Ammon's horn (tissue), 1 donor: ENCODE measurements around the gene CDCP2.
"Not testable (repeated sequence)": the region's sequence is repeated elsewhere in the genome, so short reads cannot be mapped to it uniquely, and the experiment has no call there.

Experiments
- DNase-seq: peaks from one replicate; pipeline ENCODE4 v3.0.0-alpha.2; 2016; ENCODE audit warnings: low spot score

The CDCP2 gene

DNA sequence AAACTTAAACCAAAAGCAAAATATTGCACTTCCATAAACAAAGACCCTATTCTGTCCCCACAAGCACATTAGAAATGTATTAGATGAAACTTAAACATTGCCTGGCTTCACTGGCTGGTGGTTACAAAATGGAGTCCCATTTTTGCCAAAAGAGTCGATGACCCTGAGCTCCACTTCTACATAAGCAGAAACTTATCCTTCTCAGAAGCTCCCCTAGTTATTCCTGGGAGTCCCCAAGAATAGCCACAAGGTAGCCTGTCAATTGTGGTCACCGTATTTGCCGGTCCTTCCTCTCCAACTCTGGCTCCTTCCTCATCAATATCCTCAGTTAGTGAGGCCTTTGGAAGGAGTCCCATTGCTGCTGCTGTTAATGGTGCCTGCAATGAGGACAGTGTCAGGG, 37.3 kb downstream of the CDCP2 start:
- no peak for DNase-seq

DNA sequence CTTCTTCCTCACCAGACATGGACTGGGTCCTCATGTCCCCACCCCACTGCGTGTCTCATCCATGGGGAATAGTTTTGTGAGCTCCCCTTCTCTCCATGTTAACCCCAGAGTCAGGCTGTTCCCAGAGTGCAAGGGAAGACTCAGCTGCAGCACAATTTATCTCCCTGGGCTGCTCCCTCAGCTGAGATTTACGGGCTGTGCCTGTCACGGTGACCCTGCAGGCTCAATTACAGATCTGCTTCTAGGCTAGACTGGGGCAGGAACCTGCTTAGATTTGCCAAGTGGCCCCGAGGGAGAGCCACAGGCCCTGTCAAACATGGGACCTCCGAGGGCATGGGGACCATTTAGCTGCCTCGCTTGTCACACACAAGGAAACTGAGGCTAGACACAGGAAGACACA, 37.8 kb downstream of the CDCP2 start:
- no peak for DNase-seq

DNA sequence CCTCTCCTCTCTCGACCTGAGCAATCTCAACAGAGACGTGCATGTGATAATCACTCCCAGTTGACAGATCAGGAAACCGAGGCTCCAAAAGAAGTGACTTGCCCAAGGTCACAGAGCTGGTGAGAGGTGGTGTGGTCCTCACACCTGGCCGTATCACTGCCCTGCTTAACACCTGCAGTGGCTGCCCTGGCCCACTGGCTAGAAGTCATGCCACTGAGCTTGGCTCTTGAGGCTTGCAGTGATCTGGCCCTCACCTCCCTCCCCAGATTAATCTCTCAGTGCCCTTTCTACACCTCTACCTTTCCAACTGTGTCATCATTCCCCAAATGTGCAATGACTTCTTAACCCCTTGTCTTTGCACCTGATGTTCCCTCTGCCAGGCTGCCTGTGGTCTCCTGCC, 38.8 kb downstream of the CDCP2 start:
- DNase-seq = no peak

DNA sequence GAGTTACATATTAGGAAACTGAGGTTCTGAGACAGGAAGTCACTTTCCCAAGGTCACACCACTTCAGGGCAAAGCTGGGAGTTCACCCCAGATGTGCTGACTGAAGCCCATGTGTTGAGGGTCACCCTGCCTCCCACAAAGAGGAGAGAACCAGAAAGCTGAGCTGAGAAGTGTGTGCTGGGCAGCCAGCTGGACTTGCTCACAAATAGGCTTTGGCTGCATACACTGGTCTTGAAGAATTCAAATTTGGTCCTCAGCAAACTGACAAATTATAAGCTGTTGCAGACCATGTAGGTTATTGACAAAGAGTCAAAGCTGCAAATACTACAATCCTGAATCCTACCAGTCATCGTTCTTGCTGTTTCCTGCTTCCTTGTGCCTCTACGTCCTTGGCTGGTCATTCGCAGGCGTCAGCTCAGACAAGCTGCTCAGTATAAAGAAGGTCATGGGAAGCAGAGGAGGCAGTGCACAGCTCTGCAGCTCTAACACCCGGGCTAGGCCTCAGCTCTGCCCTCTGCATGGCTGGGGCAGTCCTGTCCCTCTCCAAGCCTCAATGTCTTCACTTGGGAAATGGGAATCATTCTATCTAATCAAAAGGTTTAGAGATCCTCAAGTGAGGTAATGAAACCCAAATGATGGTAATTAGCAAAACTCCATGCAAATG, 40.0 kb downstream of the CDCP2 start:
- no peak for DNase-seq

DNA sequence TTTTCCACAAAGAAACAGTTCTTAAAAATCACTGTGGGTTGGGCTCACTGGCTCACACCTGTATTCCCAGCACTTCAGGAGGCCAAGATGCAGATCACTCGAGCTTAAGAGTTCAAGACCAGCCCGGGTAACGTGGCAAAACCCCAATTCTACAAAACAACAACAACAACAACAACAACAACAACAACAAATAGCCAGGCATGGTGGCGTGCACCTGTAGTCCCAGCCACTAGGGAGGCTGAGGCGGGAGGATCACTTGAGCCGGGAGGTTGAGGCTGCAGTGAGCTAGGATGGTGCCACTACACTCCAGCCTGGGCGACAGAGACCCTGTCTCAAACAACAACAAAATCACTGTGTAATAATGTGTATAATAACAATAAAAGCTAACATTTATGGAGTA, 40.8 kb downstream of the CDCP2 start:
- no peak for DNase-seq

DNA sequence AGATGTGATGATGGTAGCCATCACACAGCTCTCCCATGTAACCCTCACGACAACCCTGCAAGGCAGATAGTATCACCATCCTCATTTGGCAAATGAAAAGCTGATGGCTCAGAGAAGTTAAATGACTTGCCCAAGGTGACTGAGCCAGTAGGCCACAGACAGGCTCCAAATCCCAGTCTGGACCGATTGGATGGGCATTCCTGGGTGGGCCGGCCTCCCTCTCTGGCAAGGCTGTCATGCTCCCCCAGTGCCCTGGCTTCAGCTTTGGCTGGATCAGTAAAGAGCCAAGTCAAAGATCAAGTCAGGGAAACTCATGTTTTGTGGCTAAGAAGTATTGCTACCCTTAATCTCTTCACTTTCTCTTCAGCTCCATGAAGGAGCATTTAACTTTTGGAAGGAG, 41.2 kb downstream of the CDCP2 start:
- no peak for DNase-seq

DNA sequence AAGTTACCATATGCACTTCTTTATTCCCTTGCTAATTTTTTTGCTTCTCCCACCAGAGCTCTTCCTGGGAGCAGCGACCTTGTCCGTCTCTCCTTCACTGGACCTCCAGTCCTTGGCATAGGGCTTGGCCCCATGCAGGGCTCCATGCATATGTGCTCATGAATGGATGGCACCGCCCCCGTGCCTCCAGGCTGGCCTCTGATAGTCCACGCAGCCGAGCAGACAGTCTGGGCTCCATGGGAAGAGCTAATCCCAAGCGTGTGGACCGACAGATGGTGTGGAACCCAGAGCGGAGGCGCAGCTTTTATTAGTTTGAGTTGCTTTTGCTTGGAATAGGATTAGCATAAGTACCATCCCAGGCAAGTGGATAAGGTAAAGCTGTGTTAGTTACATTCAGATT, 41.8 kb downstream of the CDCP2 start:
- DNase-seq = peak; percentile 47

DNA sequence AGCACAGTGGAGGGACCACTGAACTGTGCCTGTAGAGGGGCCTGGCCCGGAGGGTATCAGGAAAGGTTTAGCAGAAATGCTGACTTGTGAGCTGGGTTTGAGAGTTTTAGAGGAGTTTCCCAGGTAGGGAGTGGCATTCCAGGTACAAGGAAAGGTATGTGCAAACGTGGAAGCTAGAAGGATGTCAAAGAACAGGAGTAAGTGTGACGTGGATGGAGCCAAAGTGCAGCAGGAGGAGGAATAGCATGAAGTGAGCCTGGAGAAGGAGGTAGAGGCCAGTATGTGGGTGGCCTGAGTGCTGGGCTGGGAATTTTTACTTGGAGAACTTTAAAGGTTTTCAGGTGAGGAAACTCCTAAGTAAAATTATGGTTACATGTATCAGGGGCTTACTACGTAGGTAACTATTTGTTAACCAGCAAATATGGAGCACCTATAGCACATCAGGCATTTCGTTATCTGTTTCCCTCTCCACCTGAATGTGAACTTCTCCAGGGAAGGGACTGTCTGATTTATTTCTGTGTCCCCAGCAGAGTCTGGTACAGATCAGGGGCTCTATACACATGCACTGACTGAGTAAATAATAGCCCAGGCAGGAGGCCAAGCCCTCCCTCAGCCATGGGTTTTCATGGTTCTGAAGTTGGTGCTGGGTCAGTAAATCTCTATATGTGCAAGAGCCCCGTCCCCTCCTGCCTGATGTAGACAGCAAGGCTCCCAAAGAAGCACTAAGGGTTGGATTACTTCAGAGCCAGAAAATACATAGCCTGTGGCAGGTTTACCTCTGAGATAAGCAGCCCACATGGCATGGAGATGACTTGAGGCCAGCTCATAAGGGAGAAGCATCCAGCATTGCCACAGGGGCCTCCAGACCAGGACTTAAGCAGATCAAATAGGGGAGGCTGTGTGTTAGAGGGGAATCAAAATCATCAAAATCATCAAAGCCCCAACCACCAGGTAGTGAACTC, 43.4 kb downstream of the CDCP2 start:
- DNase-seq = no peak

DNA sequence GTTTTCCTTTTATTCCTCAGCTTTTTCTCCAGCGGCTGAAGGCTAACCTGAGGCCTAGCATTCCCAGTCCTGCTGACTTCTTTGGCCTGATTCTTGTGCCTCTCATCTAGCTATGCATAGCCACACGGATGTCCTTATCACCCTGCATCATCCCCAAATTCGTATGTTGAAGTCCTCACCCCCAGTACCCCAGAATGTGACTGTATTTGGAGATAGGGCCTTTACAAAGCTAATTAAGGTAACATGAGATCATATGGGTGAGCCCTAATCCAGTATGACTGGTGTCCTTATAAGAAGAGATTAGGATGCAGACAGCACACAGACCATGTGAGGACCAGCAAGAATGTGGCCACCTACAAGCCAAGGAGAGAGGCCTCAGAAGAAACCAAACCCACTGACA, 44.6 kb downstream of the CDCP2 start:
- DNase-seq = no peak

DNA sequence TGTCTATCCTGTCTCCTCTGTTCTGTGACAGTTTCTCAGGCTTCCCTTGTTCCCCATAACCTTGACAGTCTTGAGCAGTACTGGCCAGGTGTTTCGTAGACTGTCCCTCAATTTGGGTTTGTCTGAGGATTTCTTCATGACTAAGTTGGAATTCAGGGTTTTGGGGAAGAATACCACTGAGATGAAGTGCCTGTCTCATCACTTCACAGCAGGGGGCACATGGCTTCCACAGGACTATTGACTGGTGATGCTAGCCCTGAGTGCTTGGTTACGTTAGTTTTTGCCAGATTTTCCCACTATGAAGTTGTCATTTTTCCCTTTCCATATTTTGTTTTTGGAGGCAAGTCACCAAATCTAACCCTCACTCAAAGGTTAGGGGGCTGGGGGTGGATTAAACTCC, 45.7 kb downstream of the CDCP2 start:
- no peak for DNase-seq

DNA sequence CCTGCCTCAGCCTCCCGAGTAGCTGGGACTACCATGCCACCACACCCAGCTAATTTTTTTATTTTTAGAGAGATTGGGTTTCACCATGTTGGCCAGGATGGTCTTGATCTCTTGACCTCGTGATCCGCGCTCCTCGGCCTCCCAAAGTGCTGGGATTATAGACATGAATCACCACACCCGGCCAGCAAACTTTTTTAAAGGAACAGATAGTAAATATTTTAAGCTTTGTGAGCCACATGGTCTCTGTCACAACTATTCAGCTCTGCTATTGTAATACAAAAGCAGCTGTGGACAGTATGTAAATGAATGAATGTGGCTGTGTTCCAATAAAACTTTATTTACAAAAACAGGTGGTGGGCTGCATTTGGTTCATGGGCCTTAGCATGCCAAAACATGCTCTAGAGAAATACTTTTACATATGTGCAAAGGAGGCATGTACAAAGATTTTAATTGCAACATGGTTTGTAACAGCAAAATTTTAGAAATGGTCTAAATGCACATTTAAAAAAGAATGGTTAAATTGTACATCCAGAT, 47.0 kb downstream of the CDCP2 start:
- DNase-seq = no peak

DNA sequence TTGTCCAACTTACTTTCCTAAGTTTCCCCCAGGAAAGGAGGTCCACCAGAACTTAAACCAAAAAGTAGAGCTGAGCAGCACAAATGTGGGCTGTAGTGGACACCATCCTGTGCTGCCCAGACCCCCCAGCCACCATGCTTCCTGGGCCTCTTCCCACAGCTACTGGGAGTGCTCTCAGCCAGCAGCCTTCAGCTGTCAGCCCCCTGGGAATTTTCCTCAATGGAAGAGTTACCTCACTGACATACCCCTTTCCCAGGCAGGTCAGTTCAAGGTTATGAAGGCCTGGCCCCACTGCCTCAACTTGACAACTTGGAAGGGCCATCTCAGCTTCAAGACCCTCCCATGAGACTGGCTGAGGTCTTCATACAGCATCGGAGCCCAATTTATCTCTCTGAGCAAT, 47.7 kb downstream of the CDCP2 start:
- DNase-seq = no peak

DNA sequence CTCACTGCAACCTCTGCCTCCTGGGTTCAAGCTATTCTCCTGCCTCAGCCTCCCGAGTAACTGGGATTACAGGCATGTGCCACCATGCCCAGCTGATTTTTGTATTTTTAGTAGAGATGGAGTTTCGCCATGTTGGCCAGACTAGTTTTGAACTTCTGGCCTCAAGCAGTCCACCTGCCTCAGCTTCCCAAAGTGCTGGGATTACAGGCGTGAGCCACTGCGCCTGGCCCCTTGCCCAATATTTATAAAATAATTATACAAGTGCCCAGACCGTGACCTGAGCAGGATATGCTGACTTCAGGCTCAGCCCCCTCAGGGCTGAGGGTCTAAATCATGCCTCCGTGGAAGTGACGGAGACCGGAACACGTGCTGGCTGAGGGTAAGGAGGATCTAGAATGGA, 48.2 kb downstream of the CDCP2 start:
- DNase-seq = not testable (repeated sequence)

DNA sequence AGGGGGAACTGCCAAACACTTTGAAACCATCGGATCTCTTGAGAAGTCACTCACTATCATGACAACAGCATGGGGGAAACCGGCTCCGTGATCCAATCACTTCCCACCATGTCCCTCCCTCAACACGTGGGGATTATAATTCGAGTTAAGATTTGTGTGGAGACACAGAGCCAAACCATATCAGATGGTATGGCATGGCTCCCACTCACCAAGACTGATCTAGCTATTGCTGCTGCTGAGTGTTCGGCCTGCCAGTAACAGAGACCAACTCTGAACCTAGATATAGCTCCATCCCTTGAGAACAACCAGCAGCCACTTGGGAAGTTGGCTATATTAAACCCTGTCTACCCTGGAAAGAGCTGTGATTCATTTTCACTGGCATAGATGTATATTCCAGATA, 49.4 kb downstream of the CDCP2 start:
- no peak for DNase-seq

DNA sequence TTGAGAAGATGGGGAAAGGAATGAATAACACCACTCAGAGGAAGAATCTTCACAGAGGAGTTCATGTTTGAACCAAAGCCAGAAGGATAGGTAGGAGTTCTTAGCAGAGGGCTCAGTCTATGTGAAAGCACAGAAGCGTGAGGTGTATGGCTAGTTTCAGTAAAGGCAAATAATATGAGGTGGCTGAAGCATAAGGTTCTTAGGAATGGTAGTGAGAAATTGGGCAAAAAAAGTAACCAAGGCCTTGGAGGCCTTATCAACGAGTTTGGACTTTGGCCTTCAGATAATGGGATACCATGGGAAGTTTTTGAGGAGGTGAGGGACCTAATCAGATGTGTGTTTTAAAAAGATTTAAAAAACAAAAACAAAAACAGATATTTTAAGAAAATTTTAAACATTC, 52.3 kb downstream of the CDCP2 start:
- DNase-seq = no peak

DNA sequence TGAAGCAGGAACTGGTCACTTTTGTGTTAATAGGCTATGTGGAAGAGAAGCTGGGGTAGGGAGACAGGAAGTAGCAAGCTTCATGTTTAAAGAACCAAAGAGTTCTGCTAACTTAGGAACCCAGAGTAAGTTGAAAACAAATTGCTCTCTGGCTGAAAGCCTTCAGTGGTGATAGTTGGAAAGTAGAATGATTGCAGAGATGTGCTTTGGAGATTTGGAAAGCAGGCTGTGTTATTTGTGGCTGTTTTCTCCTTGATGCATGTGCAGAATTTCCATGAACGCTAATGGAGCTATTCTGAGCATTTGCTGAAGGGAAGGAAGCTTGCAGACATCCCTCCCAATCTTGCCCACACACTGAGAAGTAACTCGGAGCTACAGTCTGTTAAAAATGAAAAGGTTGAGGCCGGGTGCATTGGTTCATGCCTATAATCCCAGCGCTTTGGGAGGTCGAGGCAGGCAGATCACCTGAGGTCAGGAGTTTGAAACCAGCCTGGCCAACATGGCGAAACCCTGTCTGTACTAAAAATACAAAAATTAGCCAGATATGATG, 53.7 kb downstream of the CDCP2 start:
- no peak for DNase-seq

DNA sequence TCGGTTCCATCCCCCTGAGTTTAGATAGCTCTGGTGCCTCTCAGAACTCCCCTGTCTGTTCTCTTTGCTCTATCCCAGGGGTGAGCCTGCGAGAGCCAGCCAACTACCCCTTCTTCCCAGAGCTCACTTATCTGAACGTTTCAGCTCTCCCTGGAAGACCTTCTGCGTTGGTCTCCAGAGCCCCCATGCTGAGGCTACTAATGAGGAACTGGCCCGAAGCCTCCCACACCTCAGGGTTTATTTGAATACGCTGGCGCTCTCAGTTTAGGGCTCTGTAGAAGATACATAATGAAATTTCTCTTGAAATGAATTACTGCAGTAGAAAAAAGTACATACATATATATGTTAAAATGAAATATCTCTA, 55.9 kb downstream of the CDCP2 start:
- no peak for DNase-seq

DNA sequence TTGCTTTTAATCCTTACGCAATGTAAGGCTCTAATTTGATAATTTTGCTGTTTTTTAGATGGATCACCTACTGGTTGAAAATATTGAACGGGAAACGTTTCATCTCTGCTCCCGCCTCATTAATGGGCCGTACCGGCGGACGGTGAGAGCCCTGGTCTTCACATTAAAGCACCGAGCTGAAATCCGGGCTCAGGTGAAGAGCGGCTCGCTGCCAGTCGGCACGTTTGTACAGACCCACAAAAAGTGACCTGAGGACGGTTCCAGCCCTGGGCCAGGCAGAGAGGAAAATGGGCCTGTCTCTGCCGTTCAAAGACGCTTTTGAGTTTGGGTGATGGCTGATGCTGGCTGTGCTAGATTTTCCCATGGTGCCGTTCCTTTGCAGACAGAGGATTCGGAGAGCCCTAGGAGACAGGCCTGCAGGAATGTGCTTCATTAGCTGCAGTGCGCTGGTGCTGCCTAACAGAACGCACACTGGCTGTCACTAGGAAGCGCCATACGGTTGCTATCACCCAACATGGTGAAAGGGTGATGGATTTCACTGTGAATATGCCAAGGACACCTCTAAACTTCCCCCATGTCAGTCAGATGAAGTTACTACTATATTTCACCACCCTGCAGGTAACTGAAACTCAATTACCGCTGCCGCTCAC, 56.4 kb downstream of the CDCP2 start:
- DNase-seq = peak; percentile 44

DNA sequence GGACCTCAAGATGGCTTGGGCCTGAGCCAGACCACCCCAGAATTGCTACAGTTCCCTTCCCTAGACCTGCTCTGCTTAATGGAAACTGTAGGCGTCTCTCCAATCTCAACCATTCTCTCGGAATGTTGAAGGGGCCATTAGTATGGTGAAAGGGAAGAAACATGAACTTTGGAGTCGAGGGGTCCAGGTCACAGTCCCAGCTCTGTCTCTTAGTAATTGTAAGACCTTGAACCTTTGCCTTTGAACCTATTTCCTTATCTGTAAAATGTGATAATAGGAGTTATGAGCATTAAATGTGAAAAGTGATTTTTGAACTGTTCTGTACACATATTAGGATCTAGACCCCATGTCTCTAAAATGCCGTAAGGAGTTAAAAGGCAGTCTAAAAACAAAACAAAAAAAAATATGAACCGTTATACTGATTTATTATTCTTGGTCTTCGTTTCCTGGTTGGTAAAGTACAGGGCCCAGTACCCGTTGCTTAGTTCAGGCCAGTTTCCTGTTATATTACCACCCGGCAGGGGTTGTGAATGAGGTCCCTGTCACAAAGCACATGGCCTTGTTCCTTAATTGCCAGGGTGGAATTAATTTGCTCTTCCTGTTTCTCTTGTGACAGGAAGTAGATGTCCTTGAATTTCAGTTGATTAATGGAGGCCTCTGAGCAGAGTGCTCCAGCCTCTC, 57.1 kb downstream of the CDCP2 start:
- DNase-seq = no peak

DNA sequence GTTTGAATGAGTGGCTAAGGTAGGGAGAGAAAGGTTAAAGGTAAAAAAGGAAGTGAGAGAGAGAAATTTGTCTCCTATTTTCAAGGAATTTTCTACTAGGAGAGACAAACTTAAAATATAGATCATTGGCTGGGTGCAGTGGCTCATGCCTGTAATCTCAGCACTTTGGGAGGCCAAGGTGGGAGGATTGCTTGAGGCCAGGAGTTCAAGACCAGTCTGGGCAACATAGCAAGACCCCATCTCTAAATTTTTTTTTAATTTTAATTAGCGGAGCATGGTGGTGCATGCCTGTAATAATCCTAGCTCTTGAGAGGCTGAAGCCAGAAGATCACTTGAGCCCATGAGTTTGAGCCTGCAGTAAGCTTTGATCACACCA, 58.1 kb downstream of the CDCP2 start:
- not testable (repeated sequence) for DNase-seq

DNA sequence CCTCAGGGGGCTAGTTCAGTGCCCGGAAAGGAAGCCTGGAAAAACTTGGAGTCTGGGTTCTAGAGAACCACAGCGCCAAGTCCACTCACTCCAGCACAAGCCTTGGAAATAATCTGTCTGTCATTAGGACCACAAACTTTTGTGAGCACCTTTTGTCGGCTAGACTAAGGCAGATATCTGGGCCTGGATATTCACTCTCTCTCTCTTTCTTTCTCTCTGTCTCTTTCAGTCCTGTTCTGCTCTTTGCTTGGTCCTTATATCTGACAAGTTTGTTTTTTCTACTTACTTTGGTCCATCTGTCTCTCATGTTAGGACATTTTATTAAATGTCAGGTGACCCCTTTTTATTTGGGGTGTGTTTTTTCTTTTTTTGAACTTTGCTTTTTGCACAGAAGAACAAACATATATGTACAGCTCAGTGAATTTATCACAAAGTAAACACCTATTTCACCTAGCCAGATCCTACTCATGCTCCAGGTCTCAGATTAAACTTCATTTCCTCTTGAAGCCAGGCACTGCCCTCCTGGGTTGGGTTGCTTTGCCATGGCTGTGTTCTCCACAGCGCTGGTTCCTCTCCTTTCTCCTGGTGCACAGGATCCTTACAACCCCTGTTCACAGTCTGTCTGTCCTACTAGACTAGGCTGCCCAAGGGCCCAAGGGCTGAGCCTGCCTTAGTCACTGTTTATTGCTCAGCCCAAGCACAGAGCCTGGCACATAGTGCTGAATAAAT, 58.6 kb downstream of the CDCP2 start:
- no peak for DNase-seq
